DMS153 treated with DMSO at 0.1 percent for 48 hours (cell line): ENCODE data around the gene THEM5.
"Not testable (repeated sequence)": the region's sequence is repeated elsewhere in the genome, so short reads cannot be mapped to it uniquely, and the experiment has no call there.

Source experiments
- DNase-seq: peaks from one replicate; lab custom pipeline; 2025; ENCODE audit not compliant: unreplicated experiment; lab: John Stamatoyannopoulos, UW

The THEM5 gene

GRCh38 chr1:151853411-151853943, at the start of gene THEM5:
THEM5 (minus strand) TSS chr1:151853712; CDS start chr1:151853565, 147 bp downstream.
- DNase-seq = no peak

DNA sequence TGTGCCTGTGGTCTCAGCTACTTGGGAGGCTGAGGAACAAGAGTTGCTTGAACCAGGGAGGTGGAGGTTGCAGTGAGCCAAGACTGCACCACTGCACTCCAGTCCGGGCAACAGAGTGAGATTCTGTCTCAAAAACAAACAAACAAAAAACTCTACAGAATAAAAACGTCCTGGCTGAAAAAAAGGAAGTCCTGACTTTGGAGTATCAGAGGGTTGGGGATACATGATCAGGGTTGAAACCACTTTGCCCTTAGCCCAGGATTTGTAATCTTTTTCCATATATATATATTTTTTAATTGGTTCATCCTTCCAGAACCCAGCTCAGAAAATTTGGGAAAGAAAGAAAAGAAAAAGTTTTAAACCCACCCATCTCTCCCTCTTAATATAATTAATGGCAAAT, 49.3 kb upstream of the THEM5 start:
- no peak for DNase-seq

DNA sequence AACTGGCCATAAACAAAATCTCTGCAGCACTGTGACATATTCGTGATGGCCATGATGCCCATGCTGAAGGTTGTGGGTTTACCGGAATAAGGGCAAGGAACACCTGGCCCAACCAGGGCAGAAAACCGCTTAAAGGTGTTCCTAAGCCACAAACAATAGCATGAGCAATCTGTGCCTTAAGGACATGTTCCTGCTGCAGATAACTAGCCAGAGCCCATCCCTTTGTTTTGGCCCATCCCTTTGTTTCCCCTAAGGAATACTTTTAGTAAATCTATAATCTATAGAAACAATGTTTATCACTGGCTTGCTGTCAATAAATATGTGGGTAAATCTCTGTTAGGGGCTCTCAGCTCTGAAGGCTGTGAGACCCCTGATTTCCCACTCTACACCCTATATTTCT, 47.3 kb upstream of the THEM5 start:
- not testable (repeated sequence) for DNase-seq

- no peak for DNase-seq
These were observed 45.0 kb upstream of the THEM5 start for GRCh38 chr1:151898519-151898991.

DNA sequence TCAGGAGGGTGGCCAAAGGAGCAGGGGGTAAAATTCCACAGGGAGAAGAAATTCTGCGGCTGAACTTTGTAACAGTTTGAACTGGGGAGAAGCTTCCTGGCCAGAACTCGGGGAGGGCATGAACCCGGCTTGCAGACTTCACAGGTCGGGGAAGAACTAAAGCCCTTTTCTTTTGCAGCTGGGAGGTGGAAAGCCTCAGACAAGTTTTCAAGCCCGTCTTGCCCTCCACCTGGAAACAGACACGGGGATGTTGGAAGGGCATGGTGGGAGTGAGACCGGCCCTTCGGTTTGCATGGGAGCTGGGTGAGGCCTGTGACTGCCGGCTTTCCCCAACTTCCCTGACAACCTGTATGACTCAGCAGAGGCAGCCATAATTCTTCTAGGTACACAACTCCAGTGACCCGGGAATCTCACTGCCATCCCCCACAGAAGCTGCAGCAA, 44.5 kb upstream of the THEM5 start:
- no peak for DNase-seq

DNA sequence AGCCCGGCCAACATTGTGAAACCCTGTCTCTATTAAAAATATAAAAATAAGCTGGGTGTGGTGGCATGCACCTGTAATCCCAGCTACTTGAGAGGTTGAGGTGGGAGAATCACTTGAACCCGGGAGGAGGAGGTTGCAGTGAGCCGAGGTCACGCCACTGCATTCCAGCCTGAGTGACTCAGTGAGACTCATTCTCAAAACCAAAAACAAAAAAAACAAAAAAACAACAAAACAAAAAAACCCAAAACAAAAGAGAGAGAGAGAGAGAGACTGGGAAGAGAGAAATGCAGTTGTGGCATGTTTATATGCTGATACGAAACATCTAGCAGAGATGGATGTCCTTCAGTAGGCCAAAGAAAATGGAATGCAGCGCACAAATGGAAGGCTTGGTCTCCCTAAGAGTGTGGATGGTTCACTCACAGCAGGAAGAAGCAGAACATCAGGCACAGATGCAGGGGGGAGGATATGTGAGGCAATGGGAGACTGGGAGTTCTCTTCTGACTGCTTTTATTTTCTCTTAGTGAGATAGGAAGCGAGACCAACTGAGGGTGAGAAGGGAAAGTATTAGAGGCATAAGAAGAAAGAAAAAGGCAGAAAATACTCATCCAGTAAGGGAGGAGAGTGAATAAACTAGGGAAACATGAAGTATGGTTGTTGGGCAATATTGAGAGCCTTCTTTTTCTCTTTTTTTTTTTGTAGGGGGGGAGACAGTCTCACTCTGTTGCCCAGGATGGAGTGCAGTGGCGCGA, 39.8 kb upstream of the THEM5 start:
- no peak for DNase-seq

- DNase-seq = no peak
These were observed 38.7 kb upstream of the THEM5 start for GRCh38 chr1:151892190-151892589.

GRCh38 chr1:151891512-151891911, 38.0 kb upstream of the THEM5 start:
- DNase-seq = no peak

- no peak for DNase-seq
These were observed 35.6 kb upstream of the THEM5 start for GRCh38 chr1:151888972-151889570.

GRCh38 chr1:151887028-151887427, 33.5 kb upstream of the THEM5 start:
- DNase-seq = no peak

DNA sequence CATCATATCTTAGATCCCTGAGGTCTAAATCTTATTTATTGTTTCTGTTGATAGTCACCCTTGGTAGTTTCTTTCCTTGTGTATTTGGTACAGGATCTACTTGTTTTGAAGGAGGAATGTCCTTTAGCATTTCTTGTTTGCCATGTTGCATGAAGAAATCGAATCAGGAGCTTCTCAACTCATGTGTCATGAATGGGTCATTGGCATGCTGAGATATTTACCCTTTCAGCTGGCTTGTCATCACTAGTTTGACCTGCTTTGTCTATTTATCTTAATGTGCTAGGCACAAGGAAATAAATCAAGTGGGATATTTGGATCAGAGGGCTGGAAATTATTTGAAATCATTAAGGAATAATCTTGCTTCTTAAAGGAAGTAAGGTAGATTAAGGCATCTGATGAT, 32.0 kb upstream of the THEM5 start:
- no peak for DNase-seq

DNA sequence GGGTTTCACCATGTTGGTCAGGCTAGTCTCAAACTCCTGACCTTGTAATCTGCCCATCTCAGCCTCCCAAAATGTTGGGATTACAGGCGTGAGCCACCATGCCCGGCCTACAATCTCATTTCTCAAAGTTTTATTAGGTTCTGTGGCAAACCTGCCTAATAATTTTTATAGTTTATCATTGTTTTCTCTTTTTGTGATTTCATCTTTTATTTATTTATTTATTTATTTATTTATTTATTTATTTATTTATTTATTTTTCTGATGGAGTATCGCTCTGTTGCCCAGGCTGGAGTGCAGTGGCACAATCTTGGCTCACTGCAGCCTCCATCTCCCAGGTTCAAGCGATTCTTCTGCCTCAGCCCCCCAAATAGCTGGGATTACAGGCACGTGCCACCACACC, 31.4 kb upstream of the THEM5 start:
- not testable (repeated sequence) for DNase-seq

- DNase-seq = not testable (repeated sequence)
These were observed 30.9 kb upstream of the THEM5 start for GRCh38 chr1:151884445-151884844.

DNA sequence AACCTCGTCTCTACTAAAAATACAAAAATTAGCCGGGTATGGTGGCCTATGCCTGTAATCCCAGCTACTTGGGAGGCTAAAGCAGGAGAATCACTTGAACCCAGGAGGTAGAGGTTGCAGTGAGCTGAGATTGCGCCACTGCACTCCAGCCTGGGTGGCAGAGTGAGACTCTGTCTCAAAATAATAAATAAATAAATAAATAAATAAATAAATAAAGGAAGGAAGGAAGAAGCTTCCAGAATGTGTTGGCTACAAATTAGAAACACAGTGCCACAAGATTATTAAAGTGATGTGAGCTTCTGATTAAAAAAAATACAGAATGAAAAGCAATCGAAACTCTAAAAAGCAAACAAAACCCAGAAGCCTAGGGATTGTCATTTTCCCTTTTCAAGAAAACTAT, 30.4 kb upstream of the THEM5 start:
- DNase-seq = not testable (repeated sequence)

DNA sequence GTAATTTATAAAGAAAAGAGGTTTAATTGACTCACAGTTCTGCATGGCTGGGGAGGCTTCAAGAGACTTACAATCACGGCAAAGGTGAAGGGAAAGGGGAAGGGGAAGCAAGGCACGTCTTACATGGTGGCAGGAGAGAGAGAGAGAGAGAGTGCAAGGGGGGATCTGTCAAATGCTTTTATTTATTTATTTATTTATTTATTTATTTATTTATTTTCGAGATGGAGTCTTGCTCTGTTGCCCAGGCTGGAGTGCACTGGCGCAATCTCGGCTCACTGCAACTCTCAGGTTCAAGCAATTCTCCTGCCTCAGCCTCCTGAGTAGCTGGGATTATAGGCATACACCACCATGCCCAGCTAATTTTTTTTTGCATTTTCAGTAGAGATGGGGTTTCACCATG, 29.4 kb upstream of the THEM5 start:
- not testable (repeated sequence) for DNase-seq

DNA sequence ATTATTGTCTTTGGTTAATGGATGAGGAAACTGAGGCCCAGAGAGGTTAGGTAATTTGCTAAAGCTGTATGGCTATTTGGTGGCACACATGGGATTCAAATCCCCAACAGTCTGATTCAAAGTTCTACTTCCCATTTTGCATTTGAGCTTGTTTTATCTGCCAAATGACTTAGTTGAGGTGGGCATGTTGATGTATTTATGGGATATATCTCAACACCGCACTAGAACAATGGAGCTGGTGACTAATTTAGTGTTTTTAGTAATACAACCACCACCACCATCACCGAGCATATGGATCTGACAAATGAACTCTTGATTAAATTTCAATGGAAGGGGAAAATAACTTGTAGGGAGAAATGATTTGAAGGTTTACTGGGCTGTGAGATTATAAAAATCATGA, 29.0 kb upstream of the THEM5 start:
- no peak for DNase-seq

DNA sequence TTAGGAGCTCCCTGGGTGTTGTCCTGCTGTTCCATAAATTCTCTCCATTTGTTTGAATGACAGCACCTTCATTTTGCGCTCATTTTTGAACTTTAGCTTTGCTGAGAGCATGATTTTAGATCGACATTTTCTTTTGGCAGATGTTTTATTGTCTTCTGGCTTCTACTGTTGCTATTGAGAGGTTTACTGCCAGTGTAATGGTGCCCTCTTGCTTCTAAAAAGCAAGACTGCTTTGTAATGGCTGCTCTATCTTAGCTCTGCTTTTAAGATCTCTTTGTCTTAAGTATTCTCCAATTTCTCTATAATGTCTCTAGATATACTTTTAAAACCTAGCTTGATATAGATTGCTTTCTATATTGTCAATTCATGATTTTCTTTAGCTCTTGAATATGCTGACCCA, 28.0 kb upstream of the THEM5 start:
- no peak for DNase-seq

GRCh38 chr1:151875419-151876097, 22.0 kb upstream of the THEM5 start:
- no peak for DNase-seq

DNA sequence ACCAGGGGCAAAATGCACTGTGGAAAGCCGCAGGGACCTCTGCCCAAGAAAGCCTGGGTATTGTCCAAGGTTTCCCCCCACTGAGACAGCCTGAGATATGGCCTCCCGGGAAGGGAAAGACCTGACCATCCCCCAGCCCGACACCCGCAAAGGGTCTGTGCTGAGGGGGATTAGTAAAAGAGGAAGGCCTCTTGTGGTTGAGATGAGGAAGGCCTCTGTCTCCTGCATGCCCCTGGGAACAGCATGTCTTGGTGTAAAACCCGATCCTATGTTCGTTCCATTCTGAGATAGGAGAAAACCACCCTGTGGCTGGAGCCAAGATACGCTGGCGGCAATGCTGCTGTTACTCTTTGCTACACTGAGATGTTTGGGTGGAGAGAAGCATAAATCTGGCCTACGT, 19.3 kb upstream of the THEM5 start:
- DNase-seq = not testable (repeated sequence)

DNA sequence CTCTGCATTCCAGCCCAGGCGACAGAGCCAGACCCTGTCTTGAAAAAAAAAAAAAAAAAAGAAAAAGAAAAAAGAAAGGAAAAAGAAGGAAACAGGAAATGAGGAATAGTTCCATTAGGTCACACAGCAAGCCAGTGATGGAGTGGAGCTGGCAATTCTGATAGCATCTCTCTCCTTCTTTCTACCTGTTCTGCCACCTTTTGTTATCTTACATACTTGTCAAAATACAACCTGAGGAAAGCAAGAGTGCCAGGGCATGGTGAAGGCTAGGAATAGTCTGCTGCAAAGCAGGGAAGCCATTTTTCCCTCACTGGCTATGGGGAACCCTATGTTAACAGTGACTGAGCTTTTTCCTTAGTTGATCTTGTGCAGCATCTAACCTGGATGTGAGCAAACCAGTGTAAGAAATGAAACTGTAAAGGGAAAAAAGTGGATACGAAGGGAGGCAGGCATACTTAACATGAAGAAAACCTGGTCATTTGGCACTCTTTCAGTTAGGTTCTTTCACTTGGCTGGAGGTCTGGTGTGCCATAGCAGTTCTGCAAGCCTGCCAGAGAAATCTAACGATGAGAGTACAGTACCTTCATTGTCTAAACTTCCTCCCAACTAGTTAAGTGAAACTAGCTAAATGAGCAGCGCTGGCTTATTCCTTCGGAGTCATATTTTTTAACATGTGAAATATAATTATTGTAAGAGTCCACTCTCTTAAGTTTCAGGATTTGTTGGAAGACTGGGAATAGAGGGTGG, 17.9 kb upstream of the THEM5 start:
- DNase-seq = no peak

- no peak for DNase-seq
These were observed 15.0 kb upstream of the THEM5 start for GRCh38 chr1:151868486-151868885.
